ENCODE results near the gene PRKAR2B.
A peak's percentile ranks its signal among the peaks of the same experiment; 100 is the strongest.
"Not testable (repeated sequence)": the region's sequence is repeated elsewhere in the genome, so short reads cannot be mapped to it uniquely, and the experiment has no call there.

The PRKAR2B gene

GRCh38 chr7:107115762-107116540 lies 71.4 kb downstream of the PRKAR2B start:
- DNase-seq (ENCODE audit: low spot score): no peak
- no peak for FAIRE-seq

GRCh38 chr7:107118109-107118900 lies 73.8 kb downstream of the PRKAR2B start:
- no peak for DNase-seq (ENCODE audit: low spot score)
- FAIRE-seq: no peak

GRCh38 chr7:107119376-107120105 lies 75.0 kb downstream of the PRKAR2B start:
- no peak for FAIRE-seq
- no peak for DNase-seq (ENCODE audit: low spot score)

GRCh38 chr7:107122486-107122911 lies 78.0 kb downstream of the PRKAR2B start:
- DNase-seq (ENCODE audit: low spot score): no peak
- no peak for FAIRE-seq

GRCh38 chr7:107123392-107123791 lies 78.9 kb downstream of the PRKAR2B start:
- FAIRE-seq (no peak), DNase-seq (ENCODE audit: low spot score) (no peak)

- DNase-seq (ENCODE audit: low spot score) (no peak), FAIRE-seq (no peak)
Observed at GRCh38 chr7:107125475-107125874, 81.0 kb downstream of the PRKAR2B start.

- DNase-seq (ENCODE audit: low spot score) (no peak), FAIRE-seq (no peak)
Observed at GRCh38 chr7:107128217-107128616, 83.7 kb downstream of the PRKAR2B start.

- FAIRE-seq (no peak), DNase-seq (ENCODE audit: low spot score) (no peak)
Observed at GRCh38 chr7:107128748-107129147, 84.2 kb downstream of the PRKAR2B start.

- DNase-seq (ENCODE audit: low spot score) (no peak), FAIRE-seq (no peak)
Observed at GRCh38 chr7:107130487-107131220, 86.1 kb downstream of the PRKAR2B start.

GRCh38 chr7:107133396-107133795 lies 88.9 kb downstream of the PRKAR2B start:
- DNase-seq (ENCODE audit: low spot score): no peak
- FAIRE-seq: no peak

GRCh38 chr7:107138696-107139420 lies 94.4 kb downstream of the PRKAR2B start:
- DNase-seq (ENCODE audit: low spot score) (no peak), FAIRE-seq (no peak)

GRCh38 chr7:107143875-107144274 lies 99.4 kb downstream of the PRKAR2B start:
- FAIRE-seq; DNase-seq (ENCODE audit: low spot score): not testable (repeated sequence)

GRCh38 chr7:107145067-107145838 lies 100.7 kb downstream of the PRKAR2B start:
- FAIRE-seq: no peak
- no peak for DNase-seq (ENCODE audit: low spot score)

GRCh38 chr7:107147464-107148393 lies 103.2 kb downstream of the PRKAR2B start:
- no peak for FAIRE-seq
- DNase-seq (ENCODE audit: low spot score): peak; percentile 56

GRCh38 chr7:107148721-107149120 lies 104.2 kb downstream of the PRKAR2B start:
- FAIRE-seq (no peak), DNase-seq (ENCODE audit: low spot score) (no peak)

GRCh38 chr7:107149863-107150262 lies 105.4 kb downstream of the PRKAR2B start:
- FAIRE-seq (no peak), DNase-seq (ENCODE audit: low spot score) (no peak)

- FAIRE-seq: no peak
- peak; percentile 33 for DNase-seq (ENCODE audit: low spot score)
Observed at GRCh38 chr7:107150375-107151073, 106.0 kb downstream of the PRKAR2B start.

- FAIRE-seq (no peak), DNase-seq (ENCODE audit: low spot score) (no peak)
Observed at GRCh38 chr7:107151538-107151937, 107.0 kb downstream of the PRKAR2B start.
